ENCODE data around the gene TMPRSS11D.

The TMPRSS11D gene

DNA sequence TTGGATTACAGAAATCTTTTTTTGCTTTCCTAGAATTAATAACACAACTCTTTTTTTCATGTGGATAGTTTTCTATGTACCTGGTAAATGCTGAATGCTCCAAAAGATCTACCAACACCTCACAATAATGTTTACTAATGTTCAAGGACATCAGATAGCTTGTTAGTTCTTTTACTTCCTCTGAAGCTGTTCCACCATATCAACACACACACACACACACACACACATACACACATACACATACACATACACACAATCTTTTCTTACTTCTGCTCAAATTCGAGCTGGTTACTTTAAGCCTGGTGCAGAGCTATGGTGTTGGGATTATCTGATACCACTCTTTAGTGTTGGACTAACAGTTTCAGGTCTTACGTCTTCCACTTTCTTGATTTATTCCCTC, 28.3 kb upstream of the TMPRSS11D start:
- H4K20me1 ChIP-seq (ENCODE audit: control insufficient read depth, insufficient read depth, low read depth, low read length), result no peaks in the 10 kb centered on the region
- H3K4me2 ChIP-seq (ENCODE audit: low read length), result no peak overlapping the region
- H3K9me2 ChIP-seq (replicated peaks; ENCODE audit: control insufficient read depth, low read length), result no peaks in the 10 kb centered on the region
- H3K4me3 ChIP-seq (ENCODE audit: low read length), result no peak overlapping the region
- no peaks in the 10 kb centered on the region for H3F3A ChIP-seq (ENCODE audit: control insufficient read depth, insufficient read depth)
- TF ChIP-seq, protein P1, sequence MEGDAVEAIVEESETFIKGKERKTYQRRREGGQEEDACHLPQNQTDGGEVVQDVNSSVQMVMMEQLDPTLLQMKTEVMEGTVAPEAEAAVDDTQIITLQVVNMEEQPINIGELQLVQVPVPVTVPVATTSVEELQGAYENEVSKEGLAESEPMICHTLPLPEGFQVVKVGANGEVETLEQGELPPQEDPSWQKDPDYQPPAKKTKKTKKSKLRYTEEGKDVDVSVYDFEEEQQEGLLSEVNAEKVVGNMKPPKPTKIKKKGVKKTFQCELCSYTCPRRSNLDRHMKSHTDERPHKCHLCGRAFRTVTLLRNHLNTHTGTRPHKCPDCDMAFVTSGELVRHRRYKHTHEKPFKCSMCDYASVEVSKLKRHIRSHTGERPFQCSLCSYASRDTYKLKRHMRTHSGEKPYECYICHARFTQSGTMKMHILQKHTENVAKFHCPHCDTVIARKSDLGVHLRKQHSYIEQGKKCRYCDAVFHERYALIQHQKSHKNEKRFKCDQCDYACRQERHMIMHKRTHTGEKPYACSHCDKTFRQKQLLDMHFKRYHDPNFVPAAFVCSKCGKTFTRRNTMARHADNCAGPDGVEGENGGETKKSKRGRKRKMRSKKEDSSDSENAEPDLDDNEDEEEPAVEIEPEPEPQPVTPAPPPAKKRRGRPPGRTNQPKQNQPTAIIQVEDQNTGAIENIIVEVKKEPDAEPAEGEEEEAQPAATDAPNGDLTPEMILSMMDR (IDR thresholded peaks at IDR 0.05; ENCODE audit: low read depth, low read length, poor library complexity, severe bottlenecking), result no peak
- TF ChIP-seq EZH2phosphoT487 (IDR thresholded peaks at IDR 0.05; ENCODE audit: borderline replicate concordance, low read length), result no peak
- H3K27me3 ChIP-seq (ENCODE audit: control insufficient read depth, low read length), result peaks cover 6% of the 10 kb centered on the region
- no peaks in the 10 kb centered on the region for H3K36me3 ChIP-seq (ENCODE audit: control insufficient read depth, low read length)
- no peaks in the 10 kb centered on the region for H3K9me3 ChIP-seq (ENCODE audit: control insufficient read depth, insufficient read depth, low read length)
- H3K27ac ChIP-seq (ENCODE audit: low read depth, low read length), result no peak overlapping the region
- no peaks in the 10 kb centered on the region for H3K79me2 ChIP-seq (ENCODE audit: control insufficient read depth, low read length)
- no peaks in the 10 kb centered on the region for H3K4me1 ChIP-seq (ENCODE audit: control insufficient read depth, low read length)

DNA sequence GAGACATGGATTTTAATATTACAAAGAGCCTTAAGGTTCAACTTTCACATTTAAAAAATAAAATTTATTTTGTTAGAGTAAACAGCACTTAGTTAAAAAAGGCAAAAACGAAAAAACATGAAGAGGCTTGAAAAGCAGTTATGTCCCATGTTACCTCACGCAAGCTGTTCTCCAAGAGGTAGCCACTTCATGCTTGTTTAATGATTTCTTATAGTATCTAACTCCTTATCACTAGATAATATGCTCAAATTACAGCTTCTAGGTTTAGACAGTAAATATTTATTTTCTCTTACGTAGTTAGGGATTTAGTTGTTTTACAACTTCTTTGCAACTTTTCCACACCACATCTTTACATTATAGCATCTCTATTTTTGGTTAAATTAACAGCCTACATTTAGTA, 27.8 kb upstream of the TMPRSS11D start:
- no peaks in the 10 kb centered on the region for H3K4me1 ChIP-seq (ENCODE audit: control insufficient read depth, low read length)
- no peak overlapping the region for H3K4me3 ChIP-seq (ENCODE audit: low read length)
- no peaks in the 10 kb centered on the region for H3K36me3 ChIP-seq (ENCODE audit: control insufficient read depth, low read length)
- H3K4me2 ChIP-seq (ENCODE audit: low read length), result no peak overlapping the region
- H4K20me1 ChIP-seq (ENCODE audit: control insufficient read depth, insufficient read depth, low read depth, low read length), result no peaks in the 10 kb centered on the region
- H3K27me3 ChIP-seq (ENCODE audit: control insufficient read depth, low read length), result peaks cover 6% of the 10 kb centered on the region
- no peaks in the 10 kb centered on the region for H3F3A ChIP-seq (ENCODE audit: control insufficient read depth, insufficient read depth)
- H3K9me3 ChIP-seq (ENCODE audit: control insufficient read depth, insufficient read depth, low read length), result no peaks in the 10 kb centered on the region
- no peaks in the 10 kb centered on the region for H3K79me2 ChIP-seq (ENCODE audit: control insufficient read depth, low read length)
- H3K9me2 ChIP-seq (replicated peaks; ENCODE audit: control insufficient read depth, low read length), result no peaks in the 10 kb centered on the region
- TF ChIP-seq, protein P1 (IDR thresholded peaks at IDR 0.05; ENCODE audit: low read depth, low read length, poor library complexity, severe bottlenecking), result no peak
- no peak overlapping the region for H3K27ac ChIP-seq (ENCODE audit: low read depth, low read length)

DNA sequence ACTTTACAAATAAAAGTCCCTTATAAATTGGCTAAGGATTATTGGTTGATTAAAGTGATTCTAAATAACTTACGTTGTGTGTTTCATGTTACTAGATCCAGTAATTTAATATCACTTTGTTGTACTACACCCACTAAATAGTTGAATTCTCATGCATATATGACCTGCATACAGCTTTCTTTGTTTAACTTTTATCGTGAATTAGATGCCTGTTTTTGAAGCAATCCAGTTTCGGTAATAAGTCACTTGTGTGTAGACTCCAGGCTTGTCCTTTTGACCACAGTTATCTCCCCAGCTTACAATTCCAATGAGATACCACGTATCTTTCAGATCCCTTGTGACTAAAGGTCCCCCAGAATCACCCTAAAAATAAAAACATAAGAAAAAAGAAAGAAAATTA, 27.3 kb upstream of the TMPRSS11D start:
- Histone ChIP-seq H3K4me2 (ENCODE audit: low read length) (no peak overlapping the region), H3K27me3 (ENCODE audit: control insufficient read depth, low read length) (peaks cover 6% of the 10 kb centered on the region), H3K79me2 (ENCODE audit: control insufficient read depth, low read length) (no peaks in the 10 kb centered on the region), H3K36me3 (ENCODE audit: control insufficient read depth, low read length) (no peaks in the 10 kb centered on the region), H3K27ac (ENCODE audit: low read depth, low read length) (no peak overlapping the region), H3K9me3 (ENCODE audit: control insufficient read depth, insufficient read depth, low read length) (no peaks in the 10 kb centered on the region), H4K20me1 (ENCODE audit: control insufficient read depth, insufficient read depth, low read depth, low read length) (no peaks in the 10 kb centered on the region), H3K9me2 (replicated peaks; ENCODE audit: control insufficient read depth, low read length) (no peaks in the 10 kb centered on the region), H3F3A (ENCODE audit: control insufficient read depth, insufficient read depth) (no peaks in the 10 kb centered on the region), H3K4me3 (ENCODE audit: low read length) (no peak overlapping the region), H3K4me1 (ENCODE audit: control insufficient read depth, low read length) (no peaks in the 10 kb centered on the region)
- TF ChIP-seq, protein P1 (IDR thresholded peaks at IDR 0.05; ENCODE audit: low read depth, low read length, poor library complexity, severe bottlenecking), result no peak
- TF ChIP-seq EZH2phosphoT487 (IDR thresholded peaks at IDR 0.05; ENCODE audit: borderline replicate concordance, low read length), result no peak

DNA sequence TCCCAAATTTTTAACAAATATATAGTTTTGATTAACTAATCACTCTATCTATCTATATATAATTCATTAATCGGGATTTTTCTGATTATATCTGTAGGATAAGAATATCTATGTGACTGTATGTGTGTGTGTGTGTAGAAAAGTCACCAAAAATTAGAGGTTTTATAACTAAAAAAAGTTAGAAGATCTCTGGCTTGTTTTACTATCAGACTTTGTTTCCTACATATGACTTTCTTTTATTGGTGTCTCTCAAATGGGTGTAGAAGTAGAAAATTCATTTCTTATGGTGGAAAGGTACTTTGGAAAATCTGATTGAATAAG, 26.7 kb upstream of the TMPRSS11D start:
- H3K36me3 ChIP-seq (ENCODE audit: control insufficient read depth, low read length), result no peaks in the 10 kb centered on the region
- H3K27me3 ChIP-seq (ENCODE audit: control insufficient read depth, low read length), result peaks cover 6% of the 10 kb centered on the region
- H3K4me3 ChIP-seq (ENCODE audit: low read length), result no peak overlapping the region
- no peaks in the 10 kb centered on the region for H3K79me2 ChIP-seq (ENCODE audit: control insufficient read depth, low read length)
- H3K4me2 ChIP-seq (ENCODE audit: low read length), result no peak overlapping the region
- H3K27ac ChIP-seq (ENCODE audit: low read depth, low read length), result no peak overlapping the region
- no peaks in the 10 kb centered on the region for H3K4me1 ChIP-seq (ENCODE audit: control insufficient read depth, low read length)
- no peaks in the 10 kb centered on the region for H3K9me2 ChIP-seq (replicated peaks; ENCODE audit: control insufficient read depth, low read length)
- no peaks in the 10 kb centered on the region for H3K9me3 ChIP-seq (ENCODE audit: control insufficient read depth, insufficient read depth, low read length)
- H4K20me1 ChIP-seq (ENCODE audit: control insufficient read depth, insufficient read depth, low read depth, low read length), result no peaks in the 10 kb centered on the region
- H3F3A ChIP-seq (ENCODE audit: control insufficient read depth, insufficient read depth), result no peaks in the 10 kb centered on the region
- no peak for TF ChIP-seq EZH2phosphoT487 (IDR thresholded peaks at IDR 0.05; ENCODE audit: borderline replicate concordance, low read length)
- TF ChIP-seq, protein P1 (IDR thresholded peaks at IDR 0.05; ENCODE audit: low read depth, low read length, poor library complexity, severe bottlenecking), result no peak
